ENCODE data around the gene KCNG2. TPM values are rescaled to one million over a fixed set of nuclear protein-coding genes. Genes with fewer than 3 reads are reported as not detected.

Gene KCNG2
- total and polyA plus RNA-seq, 2 experiments from 2014 or later, result 0.15 TPM; not detected in 1

DNA sequence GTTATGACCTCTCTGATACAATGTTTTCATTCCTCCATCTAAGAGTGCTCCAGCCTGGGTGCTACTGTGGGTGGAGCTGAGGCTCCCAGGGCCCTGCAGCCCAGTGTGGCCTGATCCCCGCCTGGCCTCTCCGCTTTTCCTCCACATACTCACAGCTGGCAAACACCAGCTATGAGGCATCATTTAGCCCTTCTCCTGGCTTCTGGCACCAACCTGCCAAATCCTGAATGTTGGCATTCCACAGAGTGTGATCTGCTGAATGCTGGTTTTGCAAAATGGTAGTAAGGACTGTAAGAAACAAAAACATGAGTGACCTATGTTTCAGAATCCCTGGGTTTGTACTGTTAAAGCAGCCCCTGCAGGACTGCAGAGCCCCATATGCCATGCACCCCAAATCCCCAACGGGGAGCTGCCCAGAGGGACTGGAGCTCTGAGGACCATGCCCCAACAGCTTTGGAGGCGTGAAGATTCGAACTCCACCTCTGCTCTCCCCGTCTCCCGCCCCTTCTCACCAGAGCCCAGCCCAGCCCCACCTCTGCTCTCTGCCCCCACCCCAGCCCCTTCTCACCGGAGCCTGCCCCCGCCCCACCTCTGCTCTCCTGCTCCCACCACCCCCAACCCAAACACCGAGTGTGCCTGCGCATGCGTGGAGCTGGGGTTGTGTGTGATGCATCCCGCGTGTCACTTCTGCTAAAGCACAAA, 149.5 kb downstream of the KCNG2 start:
- H3K36me3 ChIP-seq, result no peaks in the 10 kb centered on the region
- peaks cover 4% of the 10 kb centered on the region for H3K27me3 ChIP-seq
- peaks cover 10% of the 10 kb centered on the region for H3K4me1 ChIP-seq (ENCODE audit: low read depth)
- DNase-seq (ENCODE audit: low read depth in 1 of 2, low spot score in 1 of 2), result no peak
- no peak overlapping the region for H3K4me3 ChIP-seq
- TF ChIP-seq, protein P1, sequence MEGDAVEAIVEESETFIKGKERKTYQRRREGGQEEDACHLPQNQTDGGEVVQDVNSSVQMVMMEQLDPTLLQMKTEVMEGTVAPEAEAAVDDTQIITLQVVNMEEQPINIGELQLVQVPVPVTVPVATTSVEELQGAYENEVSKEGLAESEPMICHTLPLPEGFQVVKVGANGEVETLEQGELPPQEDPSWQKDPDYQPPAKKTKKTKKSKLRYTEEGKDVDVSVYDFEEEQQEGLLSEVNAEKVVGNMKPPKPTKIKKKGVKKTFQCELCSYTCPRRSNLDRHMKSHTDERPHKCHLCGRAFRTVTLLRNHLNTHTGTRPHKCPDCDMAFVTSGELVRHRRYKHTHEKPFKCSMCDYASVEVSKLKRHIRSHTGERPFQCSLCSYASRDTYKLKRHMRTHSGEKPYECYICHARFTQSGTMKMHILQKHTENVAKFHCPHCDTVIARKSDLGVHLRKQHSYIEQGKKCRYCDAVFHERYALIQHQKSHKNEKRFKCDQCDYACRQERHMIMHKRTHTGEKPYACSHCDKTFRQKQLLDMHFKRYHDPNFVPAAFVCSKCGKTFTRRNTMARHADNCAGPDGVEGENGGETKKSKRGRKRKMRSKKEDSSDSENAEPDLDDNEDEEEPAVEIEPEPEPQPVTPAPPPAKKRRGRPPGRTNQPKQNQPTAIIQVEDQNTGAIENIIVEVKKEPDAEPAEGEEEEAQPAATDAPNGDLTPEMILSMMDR (IDR thresholded peaks at IDR 0.05; ENCODE audit: low read depth, low read length), result no peak
- H3K27ac ChIP-seq, result no peak overlapping the region
- no peaks in the 10 kb centered on the region for H3K9me3 ChIP-seq (ENCODE audit: low read depth)

DNA sequence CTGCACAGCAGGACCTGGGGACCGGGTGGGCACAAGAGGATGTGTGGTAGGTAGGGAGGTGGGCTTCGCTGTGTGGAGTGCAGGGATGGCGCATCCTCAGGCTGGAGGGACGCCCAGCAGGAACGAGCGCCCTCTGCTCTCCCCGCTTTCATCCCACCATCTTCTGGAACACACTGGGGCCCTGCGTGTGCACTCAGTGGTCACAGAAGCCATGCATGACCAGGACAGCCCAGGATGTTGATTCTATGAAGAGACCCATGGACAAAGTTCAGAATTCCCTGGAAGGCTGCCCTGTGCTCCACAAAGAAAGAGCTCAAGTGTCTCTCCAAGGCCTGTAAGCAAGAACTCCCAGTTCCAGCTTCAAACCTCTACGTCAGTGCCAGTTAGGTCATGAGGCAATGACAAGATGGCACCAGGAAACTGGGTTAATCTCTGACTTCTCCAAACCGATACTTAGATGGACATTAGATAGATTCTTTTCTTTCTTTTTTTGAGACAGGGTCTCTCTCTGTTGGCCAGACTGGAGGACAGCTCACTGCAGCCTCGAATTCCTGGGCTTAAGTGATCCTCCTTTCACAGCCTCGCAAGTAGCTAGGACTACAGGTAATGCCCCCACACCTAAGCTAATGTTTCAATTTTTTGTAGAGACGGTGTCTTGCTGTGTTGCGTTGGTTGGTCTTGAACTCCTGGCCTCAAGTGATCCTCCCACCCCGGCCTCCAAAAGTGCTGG, 150.3 kb downstream of the KCNG2 start:
- no peak for DNase-seq (ENCODE audit: low read depth in 1 of 2, low spot score in 1 of 2)
- H3K4me1 ChIP-seq (ENCODE audit: low read depth), result peaks cover 1% of the 10 kb centered on the region
- TF ChIP-seq, protein P1 (IDR thresholded peaks at IDR 0.05; ENCODE audit: low read depth, low read length), result no peak
- H3K36me3 ChIP-seq, result no peaks in the 10 kb centered on the region
- no peaks in the 10 kb centered on the region for H3K9me3 ChIP-seq (ENCODE audit: low read depth)
- H3K4me3 ChIP-seq, result no peak overlapping the region
- H3K27ac ChIP-seq, result no peak overlapping the region
- peaks cover 13% of the 10 kb centered on the region for H3K27me3 ChIP-seq

DNA sequence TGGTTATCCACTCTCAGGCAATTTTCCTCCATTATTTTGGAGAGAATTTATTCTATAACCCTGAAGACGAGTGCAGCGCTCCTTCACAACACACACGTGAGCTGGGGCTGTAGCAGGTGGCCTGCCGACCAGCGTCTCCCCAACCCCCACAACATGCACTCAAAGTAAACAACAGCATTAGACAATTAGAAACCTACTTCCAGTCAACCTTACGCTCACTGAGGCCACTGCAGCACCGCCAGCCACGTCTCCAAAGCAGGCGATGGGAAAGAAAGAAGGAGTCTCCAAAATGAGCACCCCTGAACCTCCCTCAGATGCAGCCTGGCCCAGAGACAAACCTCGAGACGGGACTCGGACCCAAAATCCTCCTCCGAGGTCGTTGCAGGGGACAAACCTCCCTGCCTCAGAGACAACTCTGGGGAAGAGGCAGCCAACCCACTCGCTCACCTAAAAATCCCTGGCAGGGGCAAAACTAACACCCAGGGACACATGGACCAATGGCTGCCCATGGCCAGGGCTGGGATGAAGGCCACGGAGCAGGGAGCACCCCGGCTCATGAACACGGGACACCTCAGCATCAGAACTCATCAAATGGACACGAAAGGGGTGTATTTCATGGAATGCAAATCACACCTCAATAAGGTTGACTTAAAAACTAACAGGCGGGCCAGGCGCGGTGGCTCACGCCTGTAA, 151.1 kb downstream of the KCNG2 start:
- H3K9me3 ChIP-seq (ENCODE audit: low read depth), result no peaks in the 10 kb centered on the region
- no peak overlapping the region for H3K27ac ChIP-seq
- H3K4me1 ChIP-seq (ENCODE audit: low read depth), result no peaks in the 10 kb centered on the region
- DNase-seq (ENCODE audit: low read depth in 1 of 2, low spot score in 1 of 2), result no peak
- no peaks in the 10 kb centered on the region for H3K36me3 ChIP-seq
- H3K4me3 ChIP-seq, result no peak overlapping the region
- TF ChIP-seq, protein P1 (IDR thresholded peaks at IDR 0.05; ENCODE audit: low read depth, low read length), result no peak
- H3K27me3 ChIP-seq, result peaks cover 13% of the 10 kb centered on the region

Other genes with a start within 250 kb of the KCNG2 start
- gene CTDP1, start 118.1 kb upstream of the KCNG2 start, total RNA-seq, result 22.2 and 30.2 TPM in 2 replicates
- 22.1 and 23.3 TPM in 2 replicates for gene CTDP1, start 118.1 kb upstream of the KCNG2 start, polyA plus RNA-seq
- 28.6 and 43.9 TPM in 2 replicates for gene SLC66A2, start 153.7 kb downstream of the KCNG2 start, total RNA-seq
- gene SLC66A2, start 153.7 kb downstream of the KCNG2 start, polyA plus RNA-seq, result 36.4 and 39.8 TPM in 2 replicates
- gene HSBP1L1, start 166.7 kb downstream of the KCNG2 start, total RNA-seq, result 2.5 and 6.3 TPM in 2 replicates
- 4.0 and 4.4 TPM in 2 replicates for gene HSBP1L1, start 166.7 kb downstream of the KCNG2 start, polyA plus RNA-seq
- gene TXNL4A, start 190.6 kb downstream of the KCNG2 start, total RNA-seq, result 32.2 and 51.9 TPM in 2 replicates
- gene TXNL4A, start 190.6 kb downstream of the KCNG2 start, polyA plus RNA-seq, result 287 and 318 TPM in 2 replicates
- 27.1 and 45.1 TPM in 2 replicates for gene RBFA, start 236.5 kb downstream of the KCNG2 start, total RNA-seq
- 25.2 and 28.4 TPM in 2 replicates for gene RBFA, start 236.5 kb downstream of the KCNG2 start, polyA plus RNA-seq